Small intestine (tissue), 7 donors: ENCODE results near the gene CEACAM3. TPM values are rescaled to one million over a fixed set of nuclear protein-coding genes. Genes with fewer than 3 reads are reported as not detected.
"Not testable (repeated sequence)": the region's sequence is repeated elsewhere in the genome, so short reads cannot be mapped to it uniquely, and the experiment has no call there.

Source experiments
- DNase-seq, 2 donors: peaks; one replicate each; pipeline versions ENCODE4 v3.0.0 to v3.0.0-alpha.2; 2013
- FAIRE-seq: peaks from 2 replicates; lab custom pipeline; 2012; peaks lifted over from hg19 to GRCh38; lab: Jason Lieb, UNC
- H3K27ac ChIP-seq, 3 donors: one replicate each; pipeline ENCODE4 v1.5.1; 2013; ENCODE audit warnings: low read length in 2 of 3, mild to moderate bottlenecking in 2 of 3, control low read depth in 1 of 3, inconsistent platforms in 1 of 3, low read depth in 1 of 3, moderate library complexity in 1 of 3
- H3K27me3 ChIP-seq, 3 donors: one replicate each; pipeline ENCODE4 v1.6.1; 2013; ENCODE audit warnings: low read length in 3 of 3, inconsistent platforms in 1 of 3; ENCODE audit not compliant: control insufficient read depth in 3 of 3, insufficient read depth in 3 of 3
- H3K36me3 ChIP-seq, 3 donors: one replicate each; pipeline ENCODE4 v1.6.1; 2013; ENCODE audit warnings: low read length in 3 of 3, inconsistent platforms in 1 of 3, low read depth in 1 of 3, mild to moderate bottlenecking in 1 of 3, moderate library complexity in 1 of 3; ENCODE audit not compliant: control insufficient read depth in 3 of 3, insufficient read depth in 2 of 3
- H3K4me1 ChIP-seq, 3 donors: one replicate each; pipeline ENCODE4 v1.6.1; 2013; ENCODE audit warnings: low read length in 2 of 3, inconsistent platforms in 1 of 3, low read depth in 1 of 3, mild to moderate bottlenecking in 1 of 3, moderate library complexity in 1 of 3; ENCODE audit not compliant: control insufficient read depth in 3 of 3, insufficient read depth in 2 of 3
- H3K4me3 ChIP-seq, 3 donors: one replicate each; pipeline ENCODE4 v1.5.1; 2013; ENCODE audit warnings: low read length in 3 of 3, control low read depth in 1 of 3, inconsistent platforms in 1 of 3, low read depth in 1 of 3, mild to moderate bottlenecking in 1 of 3, moderate library complexity in 1 of 3
- H3K9me3 ChIP-seq, 2 donors: one replicate each; pipeline ENCODE4 v1.6.1; 2013; ENCODE audit warnings: low read depth in 1 of 2, low read length in 1 of 2; ENCODE audit not compliant: control insufficient read depth in 2 of 2, insufficient read depth in 1 of 2
- WGBS, 3 donors: extraction: QIAGEN DNeasy Blood & Tissue Kit; methylation state at CpG; one replicate each; pipeline ENCODE4 v1.1.7; 2013; 5-methylcytosine and 5-hydroxymethylcytosine counted together
- polyA plus RNA-seq, 4 donors: library from polyadenylated mRNA; stranded (reverse) in 3 of 4; unstranded in 1 of 4; fragments of 200-250 nt in 3 of 4; fragments of 120-200 nt in 1 of 4; gene quantifications; one replicate each; pipeline versions ENCODE4 v1.2.1 to v1.2.3, GENCODE V29; 2013
- donor health status: healthy with polysubstance abuse.
- donor health status: control.
- donor health status: control.
- donor health status: Bipolar disorder and iron deficiency.
- donor health status: healthy.

Gene CEACAM3
- polyA plus RNA-seq, 4 donors = 0.24 to 0.37 TPM; not detected in 2

DNA sequence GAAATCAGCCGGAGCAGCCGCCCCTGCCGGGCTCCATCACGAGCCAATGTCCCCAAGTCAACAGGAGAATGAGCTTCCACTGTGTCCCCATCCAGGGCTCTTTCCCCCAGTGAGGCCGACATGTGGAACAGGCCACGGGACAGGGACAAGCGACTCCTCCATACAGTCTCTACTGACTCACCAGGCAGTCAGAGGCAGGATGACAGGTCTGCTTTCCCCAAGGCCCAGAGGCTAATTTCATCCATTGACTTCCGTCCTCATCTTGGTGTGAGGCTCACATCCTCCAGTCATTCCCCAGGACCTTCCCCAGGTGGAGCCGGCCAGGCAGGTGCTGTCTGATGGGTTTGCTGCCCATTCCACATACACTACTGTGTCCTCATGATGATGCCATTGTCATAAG, 37.5 kb upstream of the CEACAM3 start:
- Histone ChIP-seq H3K9me3 (no peaks in the 10 kb centered on the region), H3K4me3 (no peak overlapping the region), H3K36me3 (no peaks in the 10 kb centered on the region), H3K4me1 (peaks cover 0 to 22% (median 4%) of the 10 kb centered on the region in 3 donors), H3K27me3 (no peaks in the 10 kb centered on the region), H3K27ac (no peak overlapping the region)
- WGBS, 3 donors = 87 to 88% (median 87%) methylated on average over 9 of the region's 9 CpGs
- FAIRE-seq = no peak
- no peak for DNase-seq

- 17 to 66% (median 44%) methylated on average over 2 of the region's 2 CpGs for WGBS, 3 donors
- Histone ChIP-seq H3K4me3 (no peak overlapping the region), H3K27ac (peak overlapping the region in 1 of 3 donors; percentile 53), H3K9me3 (no peaks in the 10 kb centered on the region), H3K36me3 (no peaks in the 10 kb centered on the region), H3K4me1 (peaks cover 2 to 17% (median 4%) of the 10 kb centered on the region in 3 donors), H3K27me3 (no peaks in the 10 kb centered on the region)
- FAIRE-seq (no peak), DNase-seq (peak; percentile 65 to 78)
Observed at GRCh38 chr19:41767115-41767514, 29.3 kb upstream of the CEACAM3 start.

DNA sequence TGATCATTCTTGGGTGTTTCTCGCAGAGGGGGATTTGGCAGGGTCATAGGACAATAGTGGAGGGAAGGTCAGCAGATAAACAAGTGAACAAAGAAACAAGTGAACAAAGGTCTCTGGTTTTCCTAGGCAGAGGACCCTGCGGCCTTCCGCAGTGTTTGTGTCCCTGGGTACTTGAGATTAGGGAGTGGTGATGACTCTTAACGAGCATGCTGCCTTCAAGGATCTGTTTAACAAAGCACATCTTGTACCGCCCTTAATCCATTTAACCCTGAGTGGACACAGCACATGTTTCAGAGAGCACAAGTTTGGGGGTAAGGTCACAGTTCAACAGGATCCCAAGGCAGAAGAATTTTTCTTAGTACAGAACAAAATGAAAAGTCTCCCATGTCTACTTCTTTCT, 28.3 kb upstream of the CEACAM3 start:
- FAIRE-seq, H3K27me3 ChIP-seq, DNase-seq, H3K4me3 ChIP-seq, H3K9me3 ChIP-seq, H3K36me3 ChIP-seq, H3K27ac ChIP-seq: not testable (repeated sequence)
- peaks cover 2 to 26% (median 10%) of the 10 kb centered on the region in 3 donors for H3K4me1 ChIP-seq
- 30 to 55% (median 40%) methylated on average over 4 to 5 of the region's 5 CpGs for WGBS, 3 donors

DNA sequence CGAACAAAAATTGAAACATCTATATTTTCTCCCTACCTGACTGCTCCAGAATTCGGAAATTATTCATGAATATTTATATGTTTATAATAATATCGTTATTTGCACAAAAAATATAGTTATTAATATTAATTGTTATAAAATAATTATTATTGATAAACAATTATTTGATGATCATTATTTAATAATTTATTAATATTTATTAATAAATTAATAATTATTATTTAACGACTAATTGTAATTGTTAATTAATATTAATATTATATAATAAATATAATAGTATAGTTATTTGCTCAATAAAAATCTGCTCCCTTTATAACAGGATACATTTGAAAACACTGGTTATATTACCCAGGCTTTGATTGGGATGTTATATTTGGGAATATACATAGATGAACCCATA, 26.8 kb upstream of the CEACAM3 start:
- WGBS, 3 donors = 91 to 94% (median 93%) methylated on average over 4 of the region's 4 CpGs
- Histone ChIP-seq H3K4me3 (no peak overlapping the region), H3K27me3 (peaks cover 0 to 3% (median 0%) of the 10 kb centered on the region in 3 donors), H3K4me1 (peaks cover 2 to 38% (median 10%) of the 10 kb centered on the region in 3 donors), H3K36me3 (no peaks in the 10 kb centered on the region), H3K9me3 (no peaks in the 10 kb centered on the region), H3K27ac (no peak overlapping the region)
- DNase-seq (no peak), FAIRE-seq (peak; percentile 93)

GRCh38 chr19:41771410-41771809, 25.0 kb upstream of the CEACAM3 start:
- H3K4me1 ChIP-seq = peaks cover 4 to 54% (median 8%) of the 10 kb centered on the region in 3 donors
- H3K27me3 ChIP-seq = peaks cover 0 to 3% (median 0%) of the 10 kb centered on the region in 3 donors
- no peak for FAIRE-seq
- peak in 1 of 2 donors; percentile 55 for DNase-seq
- no peaks in the 10 kb centered on the region for H3K36me3 ChIP-seq
- H3K4me3 ChIP-seq = no peak overlapping the region
- H3K9me3 ChIP-seq = no peaks in the 10 kb centered on the region
- WGBS, 3 donors = 78 to 92% (median 84%) methylated on average over 2 of the region's 2 CpGs
- peak overlapping the region in 1 of 3 donors; percentile 11 for H3K27ac ChIP-seq

DNA sequence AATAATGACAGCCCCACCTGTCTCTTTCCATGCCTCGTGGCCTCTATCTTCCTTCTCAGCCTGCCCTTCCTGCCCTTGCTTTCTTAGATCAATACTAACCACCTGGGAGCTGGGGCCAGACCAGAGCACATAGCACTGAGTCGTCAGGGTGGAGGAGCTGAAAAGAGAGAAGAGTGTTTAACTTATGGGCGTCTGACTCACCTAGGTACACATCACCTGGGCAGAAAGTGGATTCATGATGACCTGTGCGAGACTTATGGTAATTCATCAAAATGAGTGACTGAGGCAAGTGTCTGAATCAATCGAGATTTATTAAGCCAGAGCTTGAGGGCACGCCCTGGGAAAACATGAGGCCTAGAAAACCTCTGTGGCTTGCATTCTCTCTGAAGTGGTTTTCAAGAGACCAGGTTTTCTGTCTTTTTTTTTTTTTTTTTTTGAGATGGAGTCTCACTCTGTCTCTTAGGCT, 21.8 kb upstream of the CEACAM3 start:
- DNase-seq (peak; percentile 95 to 99), FAIRE-seq (no peak)
- 9 to 35% (median 13%) methylated on average over 6 of the region's 6 CpGs for WGBS, 3 donors

DNA sequence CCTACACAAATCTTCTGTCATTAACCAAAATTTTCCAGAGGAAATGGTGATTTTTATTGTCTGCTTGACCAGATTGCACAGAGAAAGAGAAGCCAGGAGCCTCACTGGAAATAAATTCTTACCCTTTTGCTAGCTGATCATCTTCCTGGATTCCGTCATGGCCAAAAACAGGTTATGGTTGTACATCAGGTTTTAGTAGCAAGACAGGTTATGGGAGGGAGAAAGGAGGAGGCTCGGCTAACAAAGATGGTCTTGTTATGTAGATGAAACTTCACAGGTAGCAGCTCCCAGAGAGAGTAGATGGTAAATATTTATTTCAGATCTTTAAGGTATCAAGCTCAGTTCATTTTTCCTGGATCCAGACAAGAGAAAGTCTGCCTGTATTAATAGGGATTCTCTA, 19.7 kb upstream of the CEACAM3 start:
- WGBS, 3 donors = 68 to 85% (median 80%) methylated on average over 2 of the region's 2 CpGs
- Histone ChIP-seq H3K9me3 (peaks cover 0 to 12% of the 10 kb centered on the region in 2 donors), H3K27me3 (peaks cover 0 to 3% (median 0%) of the 10 kb centered on the region in 3 donors), H3K36me3 (no peaks in the 10 kb centered on the region), H3K4me1 (peaks cover 2 to 74% (median 10%) of the 10 kb centered on the region in 3 donors), H3K4me3 (no peak overlapping the region), H3K27ac (peak overlapping the region in 1 of 3 donors; percentile 4)
- DNase-seq = no peak
- FAIRE-seq = no peak

More for the DNA sequence above, 21.8 kb upstream of the CEACAM3 start:
- Histone ChIP-seq H3K4me3 (no peak overlapping the region), H3K9me3 (peaks cover 0 to 7% of the 10 kb centered on the region in 2 donors), H3K4me1 (peaks cover 2 to 61% (median 8%) of the 10 kb centered on the region in 3 donors), H3K36me3 (no peaks in the 10 kb centered on the region), H3K27ac (peak overlapping the region; percentile 72 to 93 (median 88)), H3K27me3 (peaks cover 0 to 3% (median 0%) of the 10 kb centered on the region in 3 donors)

DNA sequence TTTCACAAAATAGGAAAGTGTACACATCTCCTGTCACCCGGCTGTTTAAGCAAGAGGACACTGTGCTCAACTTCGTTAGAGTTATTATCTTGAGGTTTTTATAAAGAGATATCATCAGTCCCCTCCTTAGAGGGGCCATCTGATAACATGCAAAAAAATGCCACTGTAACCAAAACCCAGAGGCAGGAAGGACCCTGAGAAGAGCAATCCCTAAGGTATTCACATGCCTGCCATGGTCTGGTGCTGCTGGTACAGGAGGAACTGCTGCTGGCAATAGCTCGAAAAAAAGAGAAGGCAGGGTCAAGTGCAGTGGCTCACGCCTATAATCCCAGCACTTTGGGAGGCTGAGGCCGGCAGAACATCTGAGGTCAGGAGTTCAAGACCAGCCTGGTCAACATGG, 12.8 kb upstream of the CEACAM3 start:
- Histone ChIP-seq H3K9me3 (peaks cover 0 to 6% of the 10 kb centered on the region in 2 donors), H3K27me3 (no peaks in the 10 kb centered on the region), H3K4me3 (no peak overlapping the region), H3K4me1 (peaks cover 0 to 40% (median 7%) of the 10 kb centered on the region in 3 donors), H3K27ac (no peak overlapping the region), H3K36me3 (no peaks in the 10 kb centered on the region)
- WGBS, 3 donors = 64 to 73% (median 68%) methylated on average over 5 of the region's 5 CpGs
- FAIRE-seq (no peak), DNase-seq (no peak)
